Fibroblast of lung (primary cell): ENCODE results near the gene PDE8B. TPM values are rescaled to one million over a fixed set of nuclear protein-coding genes. Genes with fewer than 3 reads are reported as not detected.

Experiments
- DNase-seq, 2 donors: peaks; one replicate each; pipeline versions ENCODE4 v3.0.0 to v3.0.0-alpha.2; 2010; ENCODE audit warnings: low read depth in 2 of 2
- H2AFZ ChIP-seq: 2 replicates; pipeline ENCODE4 v1.5.1; 2012; ENCODE audit warnings: low read length, control low read depth, inconsistent platforms
- H3K27ac ChIP-seq: 2 replicates; pipeline ENCODE4 v1.5.1; 2011; ENCODE audit warnings: low read length, control low read depth; ENCODE audit not compliant: insufficient read depth
- H3K27me3 ChIP-seq: 2 replicates; pipeline ENCODE4 v1.5.1; 2011; ENCODE audit warnings: mild to moderate bottlenecking, low read length; ENCODE audit not compliant: control insufficient read depth, insufficient read depth
- H3K36me3 ChIP-seq: 2 replicates; pipeline ENCODE4 v1.5.1; 2011; ENCODE audit warnings: low read length; ENCODE audit not compliant: control insufficient read depth, insufficient read depth
- H3K4me1 ChIP-seq: 2 replicates; pipeline ENCODE4 v1.5.1; 2011; ENCODE audit warnings: low read length; ENCODE audit not compliant: control insufficient read depth, insufficient read depth; ENCODE audit errors: extremely low read depth
- H3K4me2 ChIP-seq: 2 replicates; pipeline ENCODE4 v1.5.1; 2011; ENCODE audit warnings: low read length, control low read depth; ENCODE audit not compliant: insufficient read depth; ENCODE audit errors: extremely low read depth
- H3K4me3 ChIP-seq, 4 experiments: fragments of 200-600 bp in 1 of 4; sonication (generic) in 1 of 4; replicated peaks in 1 of 4; 2 replicates each; pipeline ENCODE4 v1.5.1; 2011 to 2016; ENCODE audit warnings: low read length in 4 of 4, low read depth in 3 of 4, mild to moderate bottlenecking in 3 of 4, control low read depth in 2 of 4, inconsistent platforms in 1 of 4, mixed read lengths in 1 of 4; ENCODE audit not compliant: insufficient read depth in 1 of 4; ENCODE audit errors: control extremely low read depth in 1 of 4
- H3K79me2 ChIP-seq: 2 replicates; pipeline ENCODE4 v1.5.1; 2012; ENCODE audit warnings: mild to moderate bottlenecking, low read length, inconsistent platforms; ENCODE audit not compliant: control insufficient read depth, insufficient read depth
- H3K9ac ChIP-seq: 2 replicates; pipeline ENCODE4 v1.5.1; 2011; ENCODE audit warnings: mild to moderate bottlenecking, low read length, control low read depth; ENCODE audit not compliant: insufficient read depth
- H3K9me3 ChIP-seq: 2 replicates; pipeline ENCODE4 v1.5.1; 2012; ENCODE audit warnings: low read depth, low read length; ENCODE audit not compliant: control insufficient read depth, insufficient read depth
- H4K20me1 ChIP-seq: 2 replicates; pipeline ENCODE4 v1.5.1; 2011; ENCODE audit warnings: low read length; ENCODE audit not compliant: control insufficient read depth, insufficient read depth; ENCODE audit errors: extremely low read depth
- EZH2 ChIP-seq: IDR thresholded peaks from 2 replicates; pipeline ENCODE4 v1.5.1; 2012; ENCODE audit warnings: low read length, control low read depth, mild to moderate bottlenecking; ENCODE audit errors: missing control alignments
- polyA plus RNA-seq, 2 donors: library from polyadenylated mRNA; depleted of rRNA in 1 of 2; stranded (reverse) in 1 of 2; unstranded in 1 of 2; fragments of >200 nt; gene quantifications; 2 replicates each; pipeline ENCODE4 v1.2.1, GENCODE V29; 2011 to 2012; ENCODE audit warnings: missing spikeins in 1 of 2
- total RNA-seq: library from RNA; depleted of rRNA; stranded (reverse); fragments of >200 nt; gene quantifications from 2 replicates; pipeline ENCODE4 v1.2.1, GENCODE V29; 2014
- TF ChIP-seq, protein P1 (sequence below), 2 donors: IDR thresholded peaks in 1 of 2; conservative IDR thresholded peaks in 1 of 2; 1 replicate in 1 of 2; 2 replicates in 1 of 2; pipeline ENCODE4 v1.5.1; 2011 to 2012; ENCODE audit warnings: low read length in 2 of 2, control low read depth in 1 of 2, inconsistent platforms in 1 of 2, low read depth in 1 of 2, mild to moderate bottlenecking in 1 of 2

Gene PDE8B
- total and polyA plus RNA-seq, 2 donors (not counting 1 experiment from before 2014, with no cell fraction given), result 0.17 to 0.18 TPM

DNA sequence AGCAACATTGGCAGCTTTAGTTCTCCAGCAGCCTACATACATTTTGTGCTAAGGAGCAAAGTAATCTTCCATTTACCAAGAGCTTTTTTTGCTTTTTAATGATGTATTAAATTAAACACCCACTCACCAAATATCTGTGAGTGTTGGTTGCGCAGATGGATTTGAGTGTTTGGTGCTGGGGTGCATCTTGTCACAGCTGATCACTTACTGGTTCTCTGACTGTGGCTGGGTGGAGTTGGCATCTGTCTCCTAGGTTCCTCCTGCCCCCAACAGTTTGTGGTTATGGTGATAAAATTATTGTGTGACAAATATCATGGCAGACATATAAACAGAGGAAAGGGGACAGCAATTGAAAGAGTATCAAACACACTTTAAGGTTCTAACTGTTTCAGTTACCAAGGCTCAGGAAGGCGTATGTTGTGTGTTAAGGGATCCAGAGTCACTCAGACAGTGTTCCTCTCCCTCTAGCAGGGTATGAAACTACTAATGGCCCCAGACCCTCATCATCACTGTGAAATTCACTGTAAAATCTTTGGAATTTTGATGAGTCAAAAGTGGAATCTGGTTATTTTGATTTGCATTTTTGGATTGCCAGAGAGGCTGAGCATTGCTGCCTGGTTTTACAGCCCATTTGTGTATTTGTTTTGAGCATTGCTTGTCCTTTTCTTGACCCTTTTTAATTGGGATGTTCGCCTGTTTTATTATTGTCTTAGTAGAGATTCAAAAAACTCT lies 81.7 kb downstream of the PDE8B start:
- peaks cover 5% of the 10 kb centered on the region for H3K4me1 ChIP-seq
- H3K27ac ChIP-seq, result peak overlapping the region; percentile 33
- peak overlapping the region; percentile 61 for H3K4me2 ChIP-seq
- H3K9me3 ChIP-seq, result no peaks in the 10 kb centered on the region
- no peak for TF ChIP-seq EZH2
- TF ChIP-seq, protein P1, sequence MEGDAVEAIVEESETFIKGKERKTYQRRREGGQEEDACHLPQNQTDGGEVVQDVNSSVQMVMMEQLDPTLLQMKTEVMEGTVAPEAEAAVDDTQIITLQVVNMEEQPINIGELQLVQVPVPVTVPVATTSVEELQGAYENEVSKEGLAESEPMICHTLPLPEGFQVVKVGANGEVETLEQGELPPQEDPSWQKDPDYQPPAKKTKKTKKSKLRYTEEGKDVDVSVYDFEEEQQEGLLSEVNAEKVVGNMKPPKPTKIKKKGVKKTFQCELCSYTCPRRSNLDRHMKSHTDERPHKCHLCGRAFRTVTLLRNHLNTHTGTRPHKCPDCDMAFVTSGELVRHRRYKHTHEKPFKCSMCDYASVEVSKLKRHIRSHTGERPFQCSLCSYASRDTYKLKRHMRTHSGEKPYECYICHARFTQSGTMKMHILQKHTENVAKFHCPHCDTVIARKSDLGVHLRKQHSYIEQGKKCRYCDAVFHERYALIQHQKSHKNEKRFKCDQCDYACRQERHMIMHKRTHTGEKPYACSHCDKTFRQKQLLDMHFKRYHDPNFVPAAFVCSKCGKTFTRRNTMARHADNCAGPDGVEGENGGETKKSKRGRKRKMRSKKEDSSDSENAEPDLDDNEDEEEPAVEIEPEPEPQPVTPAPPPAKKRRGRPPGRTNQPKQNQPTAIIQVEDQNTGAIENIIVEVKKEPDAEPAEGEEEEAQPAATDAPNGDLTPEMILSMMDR (conservative IDR thresholded peaks at IDR 0.05 in 1 of 2, IDR thresholded peaks at IDR 0.05 in 1 of 2; ENCODE audit: low read depth in 1 of 2, low read length in 2 of 2), result no peak
- H3K9ac ChIP-seq, result no peak overlapping the region
- peak; percentile 7 to 78 for DNase-seq
- peak overlapping the region; percentile 2 for H2AFZ ChIP-seq
- H3K27me3 ChIP-seq, result no peaks in the 10 kb centered on the region
- no peak overlapping the region for H3K4me3 ChIP-seq
- H4K20me1 ChIP-seq, result no peaks in the 10 kb centered on the region
- H3K36me3 ChIP-seq, result no peaks in the 10 kb centered on the region
- H3K79me2 ChIP-seq, result no peaks in the 10 kb centered on the region

DNA sequence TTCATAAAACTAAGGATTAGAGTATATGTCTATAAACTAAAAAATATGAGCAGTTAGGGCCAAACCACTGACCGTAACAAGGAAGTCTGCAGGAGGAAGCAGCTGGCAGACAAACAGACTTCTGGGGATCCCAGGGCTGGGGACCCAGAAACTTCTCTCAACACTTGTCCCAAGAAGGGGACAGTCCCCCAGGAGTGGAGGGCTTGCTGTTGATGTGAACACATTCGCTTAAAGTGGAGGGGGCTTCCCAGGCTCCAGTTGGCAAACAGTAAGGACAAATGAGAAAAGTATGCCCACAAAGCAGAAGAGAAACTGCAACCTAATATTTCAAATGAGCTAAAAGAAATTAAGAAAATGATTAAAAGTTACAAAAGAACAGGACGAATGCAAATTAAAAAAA lies 83.7 kb downstream of the PDE8B start:
- Histone ChIP-seq H3K9ac (no peak overlapping the region), H3K79me2 (no peaks in the 10 kb centered on the region), H3K27ac (no peak overlapping the region), H3K27me3 (no peaks in the 10 kb centered on the region), H4K20me1 (no peaks in the 10 kb centered on the region), H2AFZ (no peak overlapping the region), H3K9me3 (no peaks in the 10 kb centered on the region), H3K4me2 (no peak overlapping the region), H3K36me3 (no peaks in the 10 kb centered on the region), H3K4me1 (peaks cover 5% of the 10 kb centered on the region), H3K4me3 (no peak overlapping the region)
- TF ChIP-seq EZH2, result no peak
- TF ChIP-seq, protein P1 (conservative IDR thresholded peaks at IDR 0.05 in 1 of 2, IDR thresholded peaks at IDR 0.05 in 1 of 2; ENCODE audit: low read depth in 1 of 2, low read length in 2 of 2), result no peak
- no peak for DNase-seq

DNA sequence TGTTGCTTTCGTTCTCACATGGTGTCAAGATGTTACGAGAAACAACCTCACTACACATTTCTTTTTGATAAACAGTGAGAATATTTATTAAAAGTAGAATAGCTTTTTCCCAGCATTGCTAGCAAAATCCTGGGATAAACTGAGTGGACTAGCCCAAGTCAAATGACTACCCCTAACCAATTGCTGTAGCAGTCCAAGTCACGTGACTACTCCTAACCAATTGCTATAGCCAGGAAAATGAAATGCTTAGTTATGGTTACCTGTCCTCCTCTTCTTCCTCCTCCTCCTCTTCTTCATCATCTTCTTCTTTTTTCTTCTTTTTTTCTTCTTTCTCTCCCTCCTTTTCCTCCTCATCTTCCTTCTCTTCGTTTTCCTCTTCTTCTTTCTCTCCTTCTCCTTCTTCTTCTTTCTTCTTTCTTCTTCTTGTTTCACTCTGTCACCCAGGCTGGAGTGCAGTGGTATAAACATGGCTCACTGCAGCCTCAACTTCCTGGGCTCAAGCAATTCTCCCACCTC lies 85.4 kb downstream of the PDE8B start:
- DNase-seq, result no peak
- Histone ChIP-seq H3K9ac (no peak overlapping the region), H3K27me3 (no peaks in the 10 kb centered on the region), H3K9me3 (no peaks in the 10 kb centered on the region), H3K27ac (no peak overlapping the region), H3K36me3 (no peaks in the 10 kb centered on the region), H3K79me2 (no peaks in the 10 kb centered on the region), H3K4me3 (no peak overlapping the region), H2AFZ (no peak overlapping the region), H3K4me1 (peaks cover 5% of the 10 kb centered on the region), H3K4me2 (no peak overlapping the region), H4K20me1 (no peaks in the 10 kb centered on the region)
- TF ChIP-seq, protein P1 (conservative IDR thresholded peaks at IDR 0.05 in 1 of 2, IDR thresholded peaks at IDR 0.05 in 1 of 2; ENCODE audit: low read depth in 1 of 2, low read length in 2 of 2), result no peak
- TF ChIP-seq EZH2, result no peak
